Amygdala (tissue), 56 donors: ENCODE results near the gene CPN2.
A peak's percentile ranks its signal among the peaks of the same experiment; 100 is the strongest.

Source experiments
- DNase-seq, 56 donors: peaks; one replicate each; lab custom pipeline; 2025; lab: John Stamatoyannopoulos, UW

The CPN2 gene

DNA sequence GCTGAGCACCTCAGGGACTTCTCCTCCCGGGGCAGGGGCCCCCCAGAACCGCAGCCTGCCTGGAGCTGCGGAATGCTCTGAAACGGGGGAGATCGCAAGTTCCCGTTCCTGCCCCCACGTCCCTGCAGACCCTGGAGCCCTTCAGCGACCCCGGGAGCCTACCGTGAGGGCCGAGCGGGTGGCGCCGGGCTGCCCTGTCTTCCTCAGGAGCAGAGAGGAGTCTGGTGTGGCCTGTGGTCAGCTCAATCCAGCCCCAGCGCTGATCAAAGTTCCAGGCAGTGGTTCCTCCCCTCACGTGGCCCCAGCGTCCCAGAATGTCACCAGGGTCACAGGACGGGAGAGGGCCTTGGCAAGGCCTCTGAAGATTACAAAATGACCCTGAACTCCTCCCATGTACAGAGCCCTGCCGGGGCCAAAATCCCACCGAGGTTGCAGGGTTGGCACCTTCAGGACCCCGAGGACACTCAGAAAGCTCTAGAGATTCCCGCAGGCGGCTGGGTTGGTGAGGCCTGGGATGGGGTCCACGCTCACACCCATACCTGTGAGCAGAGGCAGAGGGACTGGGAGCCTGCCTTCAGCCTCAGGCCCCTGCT is at the start of gene CPN2:
Gene CPN2 (minus strand): TSS at position 249 of the 593 bp plus-strand sequence. CDS start 8,626 bp downstream, outside the sequence.
- no peak for DNase-seq

- no peak for DNase-seq
Measured at GRCh38 chr3:194399874-194400411, 48.8 kb upstream of the CPN2 start.

- DNase-seq, result no peak
Measured at GRCh38 chr3:194399166-194399565, 48.0 kb upstream of the CPN2 start, which contains the start of gene GP5. Gene GP5 (minus strand): TSS chr3:194399266. CDS start chr3:194398282, 984 bp downstream.

DNA sequence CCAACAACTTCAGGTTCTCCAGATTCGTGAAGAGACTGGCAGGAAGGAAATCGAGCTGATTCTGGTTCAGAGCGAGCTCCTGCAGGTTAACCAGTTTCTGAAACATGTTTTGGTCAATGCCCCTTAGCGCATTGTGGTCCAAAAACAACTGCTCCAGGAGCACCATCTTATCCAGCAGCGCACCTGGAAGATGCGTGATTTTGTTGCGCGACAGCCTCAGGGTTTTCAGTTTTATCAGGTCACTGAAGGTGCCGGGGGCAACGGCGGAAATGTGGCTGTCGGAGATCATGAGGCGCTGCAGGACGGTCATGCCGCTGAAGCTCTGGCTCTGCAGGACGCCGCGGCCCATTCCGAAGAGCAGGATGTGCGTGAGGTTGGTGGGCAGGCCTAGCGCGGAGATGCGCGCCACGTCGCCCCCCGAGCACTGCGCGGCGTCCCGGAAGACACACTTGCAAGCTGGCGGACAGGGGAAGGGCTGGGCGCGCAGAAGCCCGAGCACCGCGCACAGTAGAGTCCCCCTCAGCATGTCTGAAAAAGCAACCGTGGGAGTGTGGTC is 46.7 kb upstream of the CPN2 start:
- no peak for DNase-seq

- DNase-seq, result no peak
Measured at GRCh38 chr3:194396859-194397756, 46.0 kb upstream of the CPN2 start.

DNA sequence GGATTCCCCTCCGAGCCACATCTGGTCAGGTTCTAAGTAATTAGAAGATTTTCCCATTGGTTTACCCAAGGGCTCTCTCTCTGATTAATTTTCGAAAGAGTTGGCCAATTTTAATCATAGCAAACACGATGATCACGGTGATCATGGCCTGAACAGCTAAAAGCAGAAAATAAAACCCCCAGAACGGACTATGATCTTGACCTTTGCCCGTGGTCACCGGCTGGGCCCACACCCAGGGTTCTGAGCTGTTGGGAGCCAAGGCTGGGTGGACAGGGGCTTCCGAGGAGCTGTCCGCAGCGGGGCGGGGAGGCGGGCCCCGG is 45.4 kb upstream of the CPN2 start:
- no peak for DNase-seq

DNA sequence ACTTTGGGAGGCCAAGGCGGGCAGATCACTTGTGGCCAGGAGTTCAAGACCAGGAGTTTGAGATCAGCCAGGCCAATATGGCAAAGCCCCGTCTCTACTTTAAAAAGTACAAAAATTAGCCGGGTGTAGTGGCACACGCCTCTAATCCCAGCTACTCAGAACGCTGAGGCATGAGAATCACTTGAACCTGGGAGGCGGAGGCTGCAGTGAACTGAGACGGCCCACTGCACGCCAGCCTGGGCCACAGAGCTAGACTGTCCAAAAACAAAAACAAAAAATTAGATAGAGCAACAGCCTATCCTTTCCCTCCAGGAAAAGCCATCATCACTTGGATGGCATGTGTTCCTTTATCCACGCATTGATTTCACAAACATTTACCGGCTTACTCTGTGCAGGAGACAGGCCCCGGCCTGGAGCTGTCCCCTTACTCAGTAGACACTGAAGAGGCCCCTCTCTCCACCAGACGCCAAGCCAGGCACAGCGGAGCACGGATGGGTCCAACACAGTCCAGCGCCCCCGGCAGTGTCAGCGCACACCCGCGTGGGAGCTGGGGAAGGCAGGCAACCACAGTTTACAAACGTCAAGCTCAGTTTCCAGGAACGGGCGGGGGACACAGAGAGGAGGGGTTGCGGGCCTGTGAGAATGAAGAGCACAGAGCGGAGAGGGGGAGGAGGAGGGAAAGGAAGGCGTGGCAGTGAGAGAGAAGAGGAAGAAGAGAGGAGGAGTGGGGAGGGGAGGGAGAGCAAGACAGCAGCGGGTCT is 44.8 kb upstream of the CPN2 start:
- no peak for DNase-seq

DNA sequence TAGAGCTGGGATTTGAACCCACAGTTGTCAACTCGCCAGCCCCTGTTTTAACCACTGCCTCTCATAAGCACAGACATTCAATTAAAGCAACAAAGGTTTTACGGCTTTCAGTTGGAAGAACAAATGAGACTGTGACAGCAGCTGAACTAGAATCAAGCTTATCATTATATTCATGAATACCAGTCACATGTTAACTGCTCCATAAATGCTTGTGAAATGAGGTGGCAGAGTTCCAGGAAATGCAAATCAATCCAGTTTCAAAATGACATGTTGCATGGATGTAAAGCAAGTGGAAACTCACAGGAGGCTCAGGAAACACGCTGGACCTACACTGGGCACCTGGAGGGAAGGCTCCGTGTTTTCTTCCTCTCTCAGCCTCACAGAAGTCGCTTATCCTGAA is 44.1 kb upstream of the CPN2 start:
- no peak for DNase-seq

GRCh38 chr3:194392576-194392975 is 41.4 kb upstream of the CPN2 start:
- DNase-seq, result no peak

DNA sequence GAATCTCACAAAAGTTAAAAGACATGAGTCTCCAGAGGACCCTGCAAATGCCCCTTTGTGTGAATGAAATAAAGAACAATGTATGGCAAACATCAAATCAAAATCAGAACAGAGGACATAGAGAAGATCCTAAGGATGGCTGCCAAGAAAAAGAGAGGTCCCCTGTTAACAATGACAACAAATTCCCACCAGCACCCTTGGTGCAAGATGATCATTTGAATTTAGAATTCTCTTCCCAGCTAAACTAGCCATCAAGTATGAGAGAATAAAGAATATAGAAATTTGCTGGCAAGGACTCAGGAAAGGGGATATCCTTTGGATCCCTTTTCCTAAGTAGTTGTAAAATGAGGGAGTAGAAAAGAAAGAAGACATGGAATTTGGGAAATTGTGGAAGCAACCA is 39.7 kb upstream of the CPN2 start:
- DNase-seq, result no peak

DNA sequence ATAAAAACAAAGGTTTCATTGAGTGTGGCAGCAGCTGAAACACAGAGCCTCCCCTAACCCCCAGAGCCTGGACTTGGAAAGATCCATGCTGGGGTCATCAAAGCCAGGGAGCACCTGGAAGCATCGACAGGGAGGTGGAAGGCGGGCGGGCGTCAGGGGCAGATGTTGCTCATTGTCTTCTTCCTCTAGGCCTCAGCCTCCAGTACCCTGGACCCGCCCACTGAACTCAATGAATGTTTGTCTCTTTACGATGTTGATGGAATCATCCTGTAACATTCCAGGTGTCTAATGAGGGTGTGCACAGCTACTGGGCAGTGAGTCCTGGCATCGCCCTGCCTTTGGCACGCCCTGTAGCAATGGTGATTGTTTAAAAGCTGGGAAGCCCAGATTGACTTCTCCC is 38.1 kb upstream of the CPN2 start:
- DNase-seq, result no peak

- DNase-seq, result no peak
Measured at GRCh38 chr3:194387926-194388418, 36.8 kb upstream of the CPN2 start.

DNA sequence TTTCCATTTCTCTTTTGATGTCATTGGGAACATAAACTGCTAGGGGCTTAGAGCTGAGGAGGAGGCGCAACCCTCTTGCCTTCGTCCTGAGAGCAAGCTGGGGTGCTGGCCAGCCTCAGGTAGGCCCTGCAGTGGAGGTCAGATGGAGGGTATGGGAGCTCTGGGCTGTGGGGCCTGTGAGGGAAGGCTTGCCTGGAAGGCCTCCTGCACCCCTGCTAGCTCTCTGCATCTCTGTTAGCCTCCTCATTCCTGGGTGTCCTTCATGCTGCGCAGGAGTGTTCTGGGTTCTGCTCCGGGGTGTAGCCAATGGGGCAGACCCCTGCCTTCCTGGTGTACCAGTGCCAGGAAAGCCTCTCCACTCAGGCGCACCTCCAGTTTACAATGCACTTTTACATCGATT is 36.1 kb upstream of the CPN2 start:
- no peak for DNase-seq

- no peak for DNase-seq
Measured at GRCh38 chr3:194386648-194387047, 35.5 kb upstream of the CPN2 start.

DNA sequence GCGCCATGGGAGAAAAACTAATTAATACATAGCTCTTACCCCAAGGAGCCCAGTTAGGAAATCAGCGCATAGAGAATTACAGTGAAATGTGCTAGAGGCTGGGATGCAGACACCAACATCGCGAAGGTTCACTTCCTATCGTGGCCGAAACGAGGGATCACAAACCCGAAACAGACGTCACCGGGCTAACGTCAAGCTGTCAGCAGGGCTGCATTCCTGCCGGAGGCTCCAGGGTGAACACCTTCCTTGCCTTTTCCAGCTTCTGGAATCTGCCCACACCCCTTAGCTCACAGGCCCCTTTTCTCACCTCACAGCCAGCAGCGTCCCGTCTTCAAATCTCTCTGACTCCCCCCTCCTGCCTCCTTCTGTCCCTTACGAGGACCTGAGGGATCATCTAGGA is 34.9 kb upstream of the CPN2 start:
- no peak for DNase-seq

DNA sequence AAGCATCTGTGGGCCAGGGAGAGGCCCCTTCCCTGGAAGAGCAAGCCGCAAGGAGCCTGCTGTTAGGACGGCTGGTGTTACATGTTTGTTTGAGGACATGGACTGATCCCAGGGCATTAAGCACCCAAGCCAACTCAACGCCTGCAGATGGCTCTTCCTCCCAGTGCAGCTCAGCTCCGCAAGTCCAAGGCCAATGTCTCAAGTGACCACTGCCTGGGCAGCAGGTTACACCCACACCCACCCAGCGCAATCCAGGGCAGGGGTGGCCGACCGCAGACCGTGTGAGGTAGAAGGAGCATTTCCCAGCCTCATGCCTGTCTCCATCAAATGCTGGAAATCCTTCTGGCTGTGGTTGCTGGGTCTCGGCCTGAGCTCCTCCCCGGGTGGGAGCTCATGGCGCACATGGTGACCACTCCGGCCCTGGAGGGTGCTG is 33.5 kb upstream of the CPN2 start:
- DNase-seq, result no peak

DNA sequence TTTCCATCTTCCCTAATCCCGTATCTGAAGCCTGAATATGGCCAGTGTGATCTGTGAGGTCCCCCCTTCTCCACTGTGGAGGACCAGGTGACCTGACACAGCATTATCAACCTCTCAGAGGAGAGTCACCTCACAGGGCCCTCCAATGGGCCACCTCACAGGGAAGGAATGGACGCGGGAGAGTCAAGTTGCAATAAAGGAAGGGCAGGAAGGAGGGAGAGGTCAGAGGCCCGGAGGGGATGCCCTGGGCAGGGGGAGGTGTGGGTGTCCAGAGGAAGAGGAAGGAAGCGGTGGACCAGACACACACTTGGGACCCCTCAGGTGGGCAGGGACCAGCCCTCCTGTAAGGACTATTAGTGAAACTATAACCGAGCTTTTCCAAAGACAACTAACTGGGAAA is 33.0 kb upstream of the CPN2 start:
- DNase-seq, result no peak

DNA sequence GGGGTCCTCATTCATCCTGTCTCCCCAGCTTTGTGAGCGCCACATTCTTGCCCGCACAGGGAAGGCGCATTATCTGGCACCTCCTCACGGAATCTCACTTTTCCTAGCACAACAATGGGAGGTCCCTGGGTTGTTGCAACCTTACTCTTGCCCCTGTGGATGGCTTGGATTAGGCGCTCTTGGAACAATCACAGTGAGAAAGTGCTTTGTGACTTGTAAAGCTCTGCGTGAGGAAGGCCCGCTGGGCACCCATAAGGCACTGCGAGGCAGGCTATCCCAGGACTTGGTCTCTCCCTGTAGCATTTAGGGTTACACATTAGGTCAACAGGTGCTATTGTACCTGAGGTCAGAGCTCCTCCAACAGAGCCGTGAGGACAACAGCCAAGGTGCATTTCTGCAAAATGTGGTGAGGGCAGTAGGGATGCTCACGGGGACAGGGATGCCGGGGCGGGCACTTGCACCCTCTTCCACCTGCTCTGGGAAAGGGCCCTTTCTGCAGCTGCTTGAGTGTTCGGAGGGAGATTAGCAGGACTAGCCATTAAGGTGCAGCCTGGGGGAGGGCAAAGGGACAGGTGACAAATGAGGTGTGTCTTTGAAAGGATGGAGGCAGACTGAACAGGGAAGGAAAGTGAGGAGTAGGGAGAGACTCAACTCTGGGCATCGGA is 32.3 kb upstream of the CPN2 start:
- no peak for DNase-seq

GRCh38 chr3:194382892-194383223 is 31.7 kb upstream of the CPN2 start:
- no peak for DNase-seq

DNA sequence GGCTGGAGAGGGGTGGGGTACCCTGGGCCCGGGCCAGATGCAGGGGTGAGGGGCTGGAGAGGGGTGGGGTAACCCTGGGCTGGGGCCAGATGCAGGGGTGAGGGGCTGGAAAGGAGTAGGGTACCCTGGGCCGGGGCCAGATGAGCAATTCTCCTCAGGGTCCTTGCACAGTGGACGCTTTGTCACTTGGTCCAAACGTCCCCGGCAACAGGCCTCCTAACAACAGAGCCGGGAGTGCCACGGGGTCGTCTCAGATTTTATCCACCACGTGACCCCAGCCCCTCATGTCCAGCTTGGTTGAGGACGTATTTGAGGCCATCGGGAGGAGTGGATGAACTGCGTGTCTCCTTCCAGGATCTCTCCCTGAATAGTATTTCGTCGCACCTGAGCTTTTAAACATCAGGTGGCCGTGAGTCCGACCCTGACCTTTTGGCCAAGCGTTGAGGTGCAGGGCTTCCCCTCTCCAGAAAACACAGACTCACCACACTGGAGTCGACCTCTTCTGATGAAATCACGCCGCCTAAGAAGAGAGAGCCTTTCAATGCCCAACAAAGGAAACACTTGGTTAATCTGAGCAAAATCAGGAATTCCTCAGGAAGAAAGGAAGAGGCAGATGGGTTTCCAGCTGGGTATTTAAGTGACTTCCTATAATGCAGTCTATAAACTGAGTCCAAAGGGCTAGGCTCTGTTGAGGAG is 31.2 kb upstream of the CPN2 start:
- peak in 1 of 56 donors; percentile 47 for DNase-seq
